Epidermal melanocyte (primary cell): ENCODE data around the gene GTF2F2.

Experiments used
- DNase-seq: peaks from one replicate; pipeline ENCODE4 v3.0.0; 2011; ENCODE audit warnings: low spot score; ENCODE audit not compliant: insufficient read length

GTF2F2 gene

GRCh38 chr13:45332831-45333219, 212.5 kb downstream of the GTF2F2 start:
- no peak for DNase-seq

- DNase-seq = no peak
Measured at GRCh38 chr13:45333251-45333976, 213.1 kb downstream of the GTF2F2 start.
